NCI-H1105 (cell line): ENCODE results near the gene IRAK3.
"Not testable (repeated sequence)": the region's sequence is repeated elsewhere in the genome, so short reads cannot be mapped to it uniquely, and the experiment has no call there.

ENCODE experiments used
- DNase-seq: peaks from one replicate; lab custom pipeline; 2025; lab: John Stamatoyannopoulos, UW

IRAK3 gene

GRCh38 chr12:66213011-66213410 lies 24.0 kb downstream of the IRAK3 start:
- DNase-seq, result not testable (repeated sequence)

GRCh38 chr12:66217342-66217917 lies 28.4 kb downstream of the IRAK3 start:
- DNase-seq, result no peak

- DNase-seq, result no peak
Measured at GRCh38 chr12:66228462-66228861, 39.4 kb downstream of the IRAK3 start.

DNA sequence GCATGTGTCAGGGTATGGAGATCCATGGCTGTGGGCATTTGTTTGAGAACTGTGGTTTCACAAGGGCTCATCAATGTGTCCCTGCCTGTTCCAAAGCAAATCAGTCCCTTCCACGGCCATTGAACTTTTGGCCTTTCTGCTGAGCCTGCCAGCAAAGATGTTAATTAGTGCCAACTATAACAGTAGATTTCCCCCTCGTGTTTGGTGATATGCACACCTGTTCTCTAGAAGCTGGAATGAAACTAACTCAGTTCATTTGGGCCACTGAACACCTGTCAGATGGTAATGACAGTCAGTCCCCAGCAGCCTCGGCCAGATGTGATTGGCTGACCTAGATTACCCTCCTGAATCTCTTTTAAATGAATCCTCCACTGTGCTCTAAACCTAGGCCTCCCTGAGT lies 43.2 kb downstream of the IRAK3 start:
- DNase-seq, result peak; percentile 88

DNA sequence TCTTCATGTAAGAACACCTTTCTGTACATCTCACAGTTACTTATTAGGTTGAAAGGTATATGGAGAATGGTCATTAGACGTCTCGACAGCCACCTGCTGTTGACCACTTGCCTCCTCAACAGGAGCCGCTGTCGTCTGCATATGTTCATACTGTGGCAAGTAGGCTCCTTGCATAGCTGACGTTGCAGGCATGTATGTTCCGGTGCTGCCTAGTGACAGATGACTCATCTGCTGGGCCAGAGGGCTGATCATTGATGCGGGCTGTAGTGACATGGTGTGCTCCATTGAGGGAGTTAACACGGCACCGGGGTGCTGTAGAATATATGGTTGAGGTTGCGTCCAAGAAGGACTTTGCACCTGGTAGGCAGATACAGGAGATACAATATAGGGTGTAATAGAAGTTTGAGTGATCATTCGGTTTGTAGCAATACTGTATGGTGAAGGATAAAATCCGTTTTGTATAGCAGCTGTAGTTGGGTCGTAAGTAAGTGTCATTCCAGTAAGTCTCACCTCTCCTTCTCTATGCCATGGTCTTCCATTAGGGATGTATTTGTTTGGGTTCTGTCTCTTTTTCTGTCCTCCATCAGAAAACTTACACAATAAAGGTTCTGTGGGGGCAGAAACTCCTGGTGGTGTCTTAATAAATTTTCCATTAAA lies 45.2 kb downstream of the IRAK3 start:
- not testable (repeated sequence) for DNase-seq

- DNase-seq, result peak; percentile 26
Measured at GRCh38 chr12:66234773-66235625, 46.0 kb downstream of the IRAK3 start.

DNA sequence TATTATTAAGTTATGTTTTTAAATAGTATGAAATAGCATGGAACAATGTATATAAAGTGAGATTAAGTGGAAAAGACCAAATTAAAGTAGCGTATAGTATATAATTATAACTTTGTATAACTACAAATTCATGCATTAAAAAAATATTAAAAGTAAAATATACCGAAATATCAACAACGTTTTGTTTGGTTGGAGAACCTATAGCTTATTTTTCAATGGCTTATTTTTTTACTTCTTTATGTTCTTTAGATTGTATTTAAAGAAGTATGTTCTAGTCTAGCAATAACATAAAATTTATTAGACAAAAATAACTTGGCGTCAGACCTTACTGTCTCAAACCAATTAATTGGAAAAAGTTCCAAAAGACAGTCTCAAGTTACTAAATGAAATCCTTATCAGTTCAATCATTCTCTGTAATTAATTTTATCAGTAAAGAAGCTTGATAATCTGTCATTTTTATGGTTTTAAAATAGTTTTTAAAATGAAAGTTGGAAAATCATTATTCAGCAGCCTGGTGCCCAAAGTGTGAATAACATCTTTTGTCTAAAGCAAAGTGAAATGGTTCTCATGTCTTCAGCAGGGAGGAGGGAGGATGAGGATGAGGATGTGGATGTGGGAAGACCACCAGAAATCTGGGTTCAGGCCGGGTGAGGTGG lies 46.7 kb downstream of the IRAK3 start:
- no peak for DNase-seq

DNA sequence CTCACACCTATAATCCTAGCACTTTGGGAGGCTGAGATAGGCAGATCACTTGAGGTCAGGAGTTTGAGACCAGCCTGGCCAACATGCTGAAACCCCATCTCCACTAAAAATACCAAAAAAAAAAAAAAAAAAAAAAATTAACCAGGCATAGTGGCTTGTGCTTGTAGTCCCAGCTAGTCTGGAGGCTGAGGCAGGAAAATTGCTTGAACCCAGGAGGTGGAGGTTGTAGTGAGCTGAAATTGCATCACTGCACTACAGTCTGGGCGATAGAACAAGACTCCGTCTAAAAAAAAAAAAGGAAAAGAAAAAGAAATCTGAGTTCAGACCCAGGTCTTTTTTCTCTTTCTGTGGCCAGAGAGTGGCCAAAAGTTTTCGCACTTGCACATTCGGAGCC lies 47.3 kb downstream of the IRAK3 start:
- not testable (repeated sequence) for DNase-seq

- DNase-seq, result no peak
Measured at GRCh38 chr12:66236969-66237368, 48.0 kb downstream of the IRAK3 start.

GRCh38 chr12:66237505-66238175 lies 48.6 kb downstream of the IRAK3 start:
- no peak for DNase-seq

DNA sequence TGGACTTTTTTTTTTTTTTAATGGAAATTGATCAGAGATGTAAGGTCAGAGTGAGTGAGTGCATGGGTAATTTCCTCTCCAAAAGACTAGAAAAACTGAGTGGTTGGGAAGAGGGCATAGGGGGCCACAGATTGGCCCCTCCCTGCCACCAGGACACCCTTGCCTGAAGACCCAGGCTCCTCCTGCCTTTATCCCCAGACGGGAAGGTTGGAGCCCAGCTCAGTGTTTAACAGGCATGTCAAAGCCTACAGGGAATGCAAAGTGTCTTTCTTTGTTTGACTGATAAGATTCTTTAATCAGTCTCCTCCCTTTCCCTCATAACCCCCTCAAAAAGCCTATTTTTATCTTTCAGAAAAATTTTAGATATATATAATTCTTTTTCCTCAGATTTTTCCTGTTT lies 50.3 kb downstream of the IRAK3 start:
- DNase-seq, result no peak

- no peak for DNase-seq
Measured at GRCh38 chr12:66240096-66240820, 51.2 kb downstream of the IRAK3 start.

DNA sequence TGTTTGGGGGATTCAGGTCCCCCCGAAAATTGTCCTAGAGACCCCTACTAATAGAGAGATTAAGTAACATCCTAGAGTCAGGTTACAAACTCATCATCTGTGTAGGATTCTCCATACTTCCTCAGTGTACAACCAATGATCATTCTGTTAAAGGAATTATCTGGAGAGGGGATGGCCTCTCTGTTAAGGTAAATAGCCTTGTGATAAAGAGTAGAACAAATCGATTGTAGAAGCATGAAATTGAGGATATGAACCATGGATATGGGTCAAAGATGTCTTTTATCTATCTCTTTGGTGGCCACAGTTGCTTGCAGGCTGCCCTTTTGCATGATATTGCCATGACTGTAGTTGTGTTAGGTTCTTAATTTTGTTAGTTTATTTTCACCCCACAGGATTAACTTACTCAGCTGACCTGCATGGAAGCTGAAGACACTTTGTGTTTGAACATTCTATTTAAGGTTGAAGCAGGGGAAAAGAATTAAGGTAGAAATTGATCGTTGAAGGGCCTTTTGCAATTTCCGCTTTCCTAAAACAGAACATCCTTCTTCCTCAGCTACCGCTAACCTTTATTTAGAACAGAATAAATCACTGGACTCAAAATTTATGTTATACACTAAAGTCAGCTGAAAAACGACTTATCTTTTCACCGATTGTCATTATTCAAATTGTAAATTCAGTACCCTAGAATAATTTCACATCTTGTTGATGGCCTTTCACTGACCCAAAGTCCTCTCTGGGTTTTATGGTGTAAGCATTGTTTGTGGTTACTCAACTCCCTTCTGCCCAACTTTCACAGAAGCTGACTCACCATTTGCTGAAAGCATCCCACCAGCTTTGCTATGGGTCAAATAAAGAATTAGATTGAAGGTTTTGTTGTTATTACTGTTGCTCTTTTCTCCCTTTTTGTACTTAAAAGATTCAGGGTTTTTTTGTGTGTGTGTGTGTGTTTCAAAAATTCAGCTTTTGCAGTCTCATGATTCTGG lies 52.3 kb downstream of the IRAK3 start:
- no peak for DNase-seq

GRCh38 chr12:66242311-66242710 lies 53.3 kb downstream of the IRAK3 start:
- DNase-seq, result no peak

DNA sequence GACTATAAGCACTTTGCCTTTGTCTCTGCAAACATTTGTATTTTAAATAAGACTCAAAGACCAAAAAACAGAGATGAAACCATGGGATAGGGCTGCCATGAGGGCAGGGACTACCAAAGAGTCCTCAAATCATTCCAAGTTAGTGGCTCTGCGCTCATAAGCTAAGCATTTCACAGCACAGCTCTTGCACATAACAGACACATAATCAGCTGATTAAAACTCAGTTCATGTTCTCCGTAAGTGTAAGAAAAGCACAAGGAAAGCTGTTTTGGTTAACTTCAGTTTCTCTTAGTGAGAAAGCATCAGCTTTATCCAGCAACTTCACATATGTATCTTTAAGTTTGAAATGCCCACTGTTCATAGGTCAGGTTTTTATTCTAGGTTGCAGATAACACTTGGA lies 54.9 kb downstream of the IRAK3 start:
- DNase-seq, result no peak

DNA sequence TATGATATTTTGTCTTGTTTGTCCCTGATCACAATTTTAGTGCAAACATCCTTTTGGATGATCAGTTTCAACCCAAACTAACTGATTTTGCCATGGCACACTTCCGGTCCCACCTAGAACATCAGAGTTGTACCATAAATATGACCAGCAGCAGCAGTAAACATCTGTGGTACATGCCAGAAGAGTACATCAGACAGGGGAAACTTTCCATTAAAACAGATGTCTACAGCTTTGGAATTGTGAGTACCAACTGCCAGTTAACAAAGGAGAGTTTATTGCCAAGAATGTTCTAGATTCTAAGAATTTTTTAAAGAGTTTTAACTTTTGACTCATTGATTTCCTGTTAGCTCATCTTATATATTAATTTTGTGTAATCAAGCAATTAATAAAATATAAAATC lies 55.4 kb downstream of the IRAK3 start:
- no peak for DNase-seq

DNA sequence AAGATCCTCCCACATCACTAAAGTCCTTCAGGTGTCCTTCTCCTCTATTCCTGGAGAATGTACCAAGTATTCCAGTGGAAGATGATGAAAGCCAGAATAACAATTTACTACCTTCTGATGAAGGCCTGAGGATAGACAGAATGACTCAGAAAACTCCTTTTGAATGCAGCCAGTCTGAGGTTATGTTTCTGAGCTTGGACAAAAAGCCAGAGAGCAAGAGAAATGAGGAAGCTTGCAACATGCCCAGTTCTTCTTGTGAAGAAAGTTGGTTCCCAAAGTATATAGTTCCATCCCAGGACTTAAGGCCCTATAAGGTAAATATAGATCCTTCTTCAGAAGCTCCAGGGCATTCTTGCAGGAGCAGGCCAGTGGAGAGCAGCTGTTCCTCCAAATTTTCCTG lies 58.7 kb downstream of the IRAK3 start:
- DNase-seq, result no peak

GRCh38 chr12:66251049-66251448 lies 62.0 kb downstream of the IRAK3 start:
- no peak for DNase-seq

DNA sequence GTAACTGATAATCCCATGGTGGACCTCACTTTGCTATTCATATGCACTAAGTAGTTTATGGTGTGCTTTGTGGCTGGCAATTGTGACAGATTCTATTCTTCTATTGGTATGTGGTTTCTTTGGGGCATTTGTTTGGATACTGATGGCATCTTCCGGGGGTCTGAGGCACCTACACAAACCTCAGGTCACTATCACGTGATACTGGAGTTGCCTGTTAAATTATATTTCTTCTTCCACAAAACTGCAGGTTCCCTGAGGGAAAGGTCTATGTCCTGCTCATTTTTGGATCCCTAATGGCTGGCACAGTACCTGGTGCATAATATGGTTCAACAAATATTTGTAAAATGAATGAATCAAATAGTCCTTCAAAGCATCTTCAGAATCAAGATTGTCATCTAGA lies 63.8 kb downstream of the IRAK3 start:
- DNase-seq, result no peak

DNA sequence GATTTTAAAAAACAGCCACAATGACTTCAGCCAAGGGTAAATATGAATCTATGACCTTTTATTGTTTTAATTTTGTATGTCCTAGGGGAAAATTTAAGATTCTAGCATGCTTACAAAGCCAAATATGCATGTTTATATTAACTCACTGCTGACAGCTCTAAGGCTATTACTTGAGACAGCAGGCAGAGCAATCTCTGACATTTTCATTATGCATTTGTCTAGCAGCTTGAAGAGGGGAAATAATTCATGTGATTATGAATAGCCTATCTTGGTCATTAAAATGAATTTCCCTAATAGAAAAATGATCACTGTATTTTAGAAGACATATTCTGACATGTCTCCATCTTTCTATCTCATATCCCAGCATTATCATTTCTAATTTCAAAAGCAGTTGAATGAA lies 66.7 kb downstream of the IRAK3 start:
- DNase-seq, result no peak
